H1 (cell line): ENCODE results near the gene FBXO38. TPM values are rescaled to one million over a fixed set of nuclear protein-coding genes. Genes with fewer than 3 reads are reported as not detected.

Experiments
- CTCF ChIA-PET: fragments of 300-600 bp; sonication (Branson Sonifier 250); formaldehyde crosslinking; loops from one replicate; lab custom pipeline; 2021; ENCODE audit not compliant: partially characterized antibody; lab: Charles Lee
- POLR2A ChIA-PET: fragments of 300-600 bp; sonication (Branson Sonifier 250); formaldehyde crosslinking; loops from one replicate; lab custom pipeline; 2021; ENCODE audit warnings: inconsistent platforms; ENCODE audit not compliant: partially characterized antibody; lab: Charles Lee
- DNase-seq, 2 experiments: peaks; one replicate each; pipeline versions ENCODE4 v3.0.0 to v3.0.0-alpha.2; 2010 to 2022; ENCODE audit warnings: low spot score in 2 of 2, low read depth in 1 of 2, mixed read lengths in 1 of 2
- FAIRE-seq: peaks from 2 replicates; lab custom pipeline; 2011; peaks lifted over from hg19 to GRCh38; lab: Jason Lieb, UNC
- H2AFZ ChIP-seq: 2 replicates; pipeline ENCODE4 v1.8.1; 2012; ENCODE audit warnings: low read length, inconsistent platforms
- H2AK5ac ChIP-seq: 2 replicates; pipeline ENCODE4 v1.6.1; 2013; ENCODE audit warnings: low read depth, low read length
- H2BK120ac ChIP-seq: replicated peaks from 2 replicates; pipeline ENCODE3; 2013; ENCODE audit warnings: low read depth, low read length, inconsistent platforms
- H2BK12ac ChIP-seq: 2 replicates; pipeline ENCODE4 v1.6.1; 2013; ENCODE audit warnings: low read depth, low read length
- H2BK15ac ChIP-seq: 2 replicates; pipeline ENCODE4 v1.6.1; 2013; ENCODE audit warnings: low read length
- H2BK20ac ChIP-seq: 2 replicates; pipeline ENCODE4 v1.6.1; 2013; ENCODE audit warnings: low read length
- H2BK5ac ChIP-seq: 2 replicates; pipeline ENCODE4 v1.6.1; 2013; ENCODE audit warnings: low read depth, low read length
- H3K14ac ChIP-seq: 2 replicates; pipeline ENCODE4 v1.6.1; 2013; ENCODE audit warnings: inconsistent platforms; ENCODE audit not compliant: insufficient read length
- H3K18ac ChIP-seq: 2 replicates; pipeline ENCODE4 v1.6.1; 2013; ENCODE audit warnings: low read length; ENCODE audit errors: extremely low read depth
- H3K23ac ChIP-seq: 2 replicates; pipeline ENCODE4 v1.6.1; 2013; ENCODE audit warnings: inconsistent platforms; ENCODE audit not compliant: insufficient read length
- H3K23me2 ChIP-seq: 2 replicates; pipeline ENCODE4 v1.6.1; 2013; ENCODE audit warnings: low read depth, low read length
- H3K27ac ChIP-seq: 2 replicates; pipeline ENCODE4 v1.6.1; 2011; ENCODE audit warnings: low read depth, low read length, inconsistent platforms
- H3K27me3 ChIP-seq, 4 experiments: replicated peaks in 1 of 4; 1 replicate in 1 of 4; 2 replicates in 3 of 4; pipeline versions ENCODE4 v1.6.1 to v1.8.1; 2011 to 2013; ENCODE audit warnings: low read length in 3 of 4, mild to moderate bottlenecking in 3 of 4, inconsistent platforms in 2 of 4, mixed read lengths in 2 of 4, moderate library complexity in 1 of 4; ENCODE audit not compliant: control insufficient read depth in 3 of 4, insufficient read depth in 3 of 4; ENCODE audit errors: extremely low read depth in 1 of 4
- H3K36me3 ChIP-seq, 4 experiments: 2 replicates each; pipeline versions ENCODE4 v1.6.1 to v1.8.1; 2011 to 2013; ENCODE audit warnings: mild to moderate bottlenecking in 4 of 4, low read length in 3 of 4, moderate library complexity in 2 of 4, control low read depth in 1 of 4, inconsistent platforms in 1 of 4; ENCODE audit not compliant: insufficient read depth in 4 of 4, control insufficient read depth in 2 of 4
- H3K4ac ChIP-seq: replicated peaks from 2 replicates; pipeline ENCODE3; 2013; ENCODE audit warnings: low read length, low read depth, mixed read lengths, inconsistent platforms; ENCODE audit not compliant: insufficient read length
- H3K4me1 ChIP-seq, 4 experiments: replicated peaks in 1 of 4; 1 replicate in 1 of 4; 2 replicates in 3 of 4; pipeline versions ENCODE4 v1.6.1 to v1.8.1; 2011 to 2013; ENCODE audit warnings: low read length in 3 of 4, inconsistent platforms in 2 of 4, mixed read lengths in 1 of 4; ENCODE audit not compliant: insufficient read depth in 4 of 4, control insufficient read depth in 3 of 4
- H3K4me2 ChIP-seq, 2 experiments: 2 replicates each; pipeline versions ENCODE4 v1.6.1 to v1.8.1; 2011 to 2013; ENCODE audit warnings: low read depth in 2 of 2, low read length in 2 of 2, control low read depth in 1 of 2, inconsistent platforms in 1 of 2, mild to moderate bottlenecking in 1 of 2; ENCODE audit not compliant: insufficient read depth in 1 of 2
- H3K4me3 ChIP-seq, 4 experiments: fragments of 200-600, 300-600 bp in 1 of 4; sonication (generic), shearing (Covaris generic), sonication (Bioruptor Twin) in 1 of 4; 2 replicates each; pipeline versions ENCODE4 v1.5.1 to v1.8.1; 2011 to 2016; ENCODE audit warnings: low read length in 4 of 4, low read depth in 3 of 4, control low read depth in 2 of 4, inconsistent platforms in 2 of 4, mild to moderate bottlenecking in 2 of 4, mixed read lengths in 1 of 4, moderate library complexity in 1 of 4; ENCODE audit not compliant: insufficient read depth in 2 of 4; ENCODE audit errors: extremely low read depth in 1 of 4
- H3K56ac ChIP-seq: replicated peaks from 2 replicates; pipeline ENCODE3; 2013; ENCODE audit warnings: low read depth, mild to moderate bottlenecking, mixed read lengths, low read length, inconsistent platforms; ENCODE audit not compliant: insufficient read length
- H3K79me1 ChIP-seq: 2 replicates; pipeline ENCODE4 v1.6.1; 2013; ENCODE audit warnings: low read depth, low read length, control low read depth
- H3K79me2 ChIP-seq, 2 experiments: 2 replicates each; pipeline versions ENCODE4 v1.6.1 to v1.8.1; 2012 to 2013; ENCODE audit warnings: low read length in 2 of 2, mild to moderate bottlenecking in 2 of 2, inconsistent platforms in 1 of 2; ENCODE audit not compliant: insufficient read depth in 2 of 2, control insufficient read depth in 1 of 2
- H3K9ac ChIP-seq, 4 experiments: replicated peaks in 1 of 4; 1 replicate in 1 of 4; 2 replicates in 3 of 4; pipeline versions ENCODE4 v1.6.1 to v1.8.1; 2011 to 2013; ENCODE audit warnings: low read depth in 3 of 4, low read length in 3 of 4, control low read depth in 2 of 4, mild to moderate bottlenecking in 2 of 4, moderate library complexity in 2 of 4, inconsistent platforms in 1 of 4; ENCODE audit errors: extremely low read depth in 1 of 4
- H3K9me3 ChIP-seq, 2 experiments: 2 replicates each; pipeline versions ENCODE4 v1.6.1 to v1.8.1; 2012 to 2013; ENCODE audit warnings: mild to moderate bottlenecking in 2 of 2, moderate library complexity in 2 of 2, control low read depth in 1 of 2, inconsistent platforms in 1 of 2, low read depth in 1 of 2, low read length in 1 of 2, mixed read lengths in 1 of 2; ENCODE audit not compliant: insufficient read depth in 2 of 2
- H4K20me1 ChIP-seq, 2 experiments: replicated peaks in 1 of 2; 2 replicates each; pipeline versions ENCODE3 to v1.8.1; 2011 to 2013; ENCODE audit warnings: inconsistent platforms in 2 of 2, low read length in 2 of 2, mild to moderate bottlenecking in 1 of 2; ENCODE audit not compliant: insufficient read depth in 2 of 2, control insufficient read depth in 1 of 2
- H4K5ac ChIP-seq: 2 replicates; pipeline ENCODE4 v1.6.1; 2013; ENCODE audit warnings: low read length, low read depth, mixed read lengths, inconsistent platforms; ENCODE audit not compliant: insufficient read length
- H4K8ac ChIP-seq: 2 replicates; pipeline ENCODE4 v1.8.0; 2013; ENCODE audit warnings: mild to moderate bottlenecking, moderate library complexity, low read length, inconsistent platforms; ENCODE audit not compliant: insufficient read depth; ENCODE audit errors: extremely low read depth
- H4K91ac ChIP-seq: replicated peaks from 2 replicates; pipeline ENCODE3; 2013; ENCODE audit warnings: low read length, mixed read lengths, inconsistent platforms; ENCODE audit not compliant: insufficient read length
- BCL11A ChIP-seq, 2 experiments: IDR thresholded peaks; one replicate each; pipeline ENCODE4 v1.6.1; 2011; ENCODE audit warnings: low read depth in 2 of 2, low read length in 2 of 2, mild to moderate bottlenecking in 2 of 2
- BRCA1 ChIP-seq: IDR thresholded peaks from 2 replicates; pipeline ENCODE4 v1.6.1; 2012; ENCODE audit warnings: low read depth, low read length, improper control_type of control experiment
- GABPA ChIP-seq: IDR thresholded peaks from 2 replicates; pipeline ENCODE4 v1.6.1; 2011; ENCODE audit warnings: mild to moderate bottlenecking, low read length, moderate library complexity, borderline replicate concordance; ENCODE audit not compliant: insufficient read depth
- JUN ChIP-seq: IDR thresholded peaks from 2 replicates; pipeline ENCODE4 v1.6.1; 2011; ENCODE audit warnings: low read depth, mild to moderate bottlenecking, improper control_type of control experiment, low read length
- JUND ChIP-seq: IDR thresholded peaks from 2 replicates; pipeline ENCODE4 v1.6.1; 2011; ENCODE audit warnings: mild to moderate bottlenecking, improper control_type of control experiment, low read length
- SAP30 ChIP-seq: fragments of 300-600 bp; sonication (generic); IDR thresholded peaks from 2 replicates; pipeline ENCODE4 v1.7.1; 2012; ENCODE audit warnings: low read length, moderate library complexity, mild to moderate bottlenecking, inconsistent platforms; ENCODE audit not compliant: insufficient read depth, insufficient replicate concordance
- SIN3A ChIP-seq, 2 experiments: IDR thresholded peaks in 1 of 2; conservative IDR thresholded peaks in 1 of 2; 2 replicates each; pipeline ENCODE4 v1.6.1; 2011 to 2012; ENCODE audit warnings: low read length in 2 of 2, improper control_type of control experiment in 1 of 2, low read depth in 1 of 2, mild to moderate bottlenecking in 1 of 2
- SIRT6 ChIP-seq: IDR thresholded peaks from one replicate; pipeline ENCODE4 v1.7.1; 2012; ENCODE audit warnings: low read length, inconsistent platforms
- SIX5 ChIP-seq: IDR thresholded peaks from 2 replicates; pipeline ENCODE4 v1.6.1; 2011; ENCODE audit warnings: mild to moderate bottlenecking, low read depth, low read length
- SRF ChIP-seq: IDR thresholded peaks from 2 replicates; pipeline ENCODE4 v1.6.1; 2011; ENCODE audit warnings: mild to moderate bottlenecking, low read depth, low read length, moderate library complexity
- TAF1 ChIP-seq: IDR thresholded peaks from 2 replicates; pipeline ENCODE4 v1.6.1; 2011; ENCODE audit warnings: mild to moderate bottlenecking, low read depth, low read length
- TBP ChIP-seq: IDR thresholded peaks from 2 replicates; pipeline ENCODE4 v1.6.1; 2011; ENCODE audit warnings: low read depth, low read length, improper control_type of control experiment
- TCF12 ChIP-seq: IDR thresholded peaks from 2 replicates; pipeline ENCODE4 v1.6.1; 2011; ENCODE audit warnings: low read depth, mild to moderate bottlenecking, low read length
- polyA plus RNA-seq, 7 experiments: library from polyadenylated mRNA; depleted of rRNA in 3 of 7; stranded (reverse) in 5 of 7; unstranded in 2 of 7; fragments of >200 nt in 5 of 7; fragments of 200-250 nt in 2 of 7; gene quantifications; 1 replicate in 5 of 7; 2 replicates in 1 of 7; 4 replicates in 1 of 7; pipeline versions ENCODE4 v1.2.1 to v1.2.3, GENCODE V29; 2011 to 2013; ENCODE audit warnings: missing spikeins in 2 of 7, mixed read lengths in 2 of 7
- total RNA-seq: library from RNA; stranded (reverse); fragmentation: NEBNext Ultra II Directional; extraction: Animal tissue kit (Norgen Biotek cat#: 25700); gene quantifications from 2 replicates; pipeline ENCODE4 v1.2.1, GENCODE V29; 2021
- TF ChIP-seq, protein P1 (sequence below), 3 experiments: IDR thresholded peaks; 1 replicate in 2 of 3; 2 replicates in 1 of 3; pipeline versions ENCODE4 v1.5.1 to v1.6.1; 2011; ENCODE audit warnings: low read length in 3 of 3, mild to moderate bottlenecking in 3 of 3, inconsistent platforms in 2 of 3, low read depth in 1 of 3, moderate library complexity in 1 of 3; ENCODE audit not compliant: insufficient read depth in 1 of 3; ENCODE audit errors: control extremely low read depth in 1 of 3

Gene FBXO38
- total and polyA plus RNA-seq, 2 of the 8 experiments (the other 6 are each of a cell fraction or from before 2014, with no cell fraction given) = 9.1 to 34.3 TPM

DNA sequence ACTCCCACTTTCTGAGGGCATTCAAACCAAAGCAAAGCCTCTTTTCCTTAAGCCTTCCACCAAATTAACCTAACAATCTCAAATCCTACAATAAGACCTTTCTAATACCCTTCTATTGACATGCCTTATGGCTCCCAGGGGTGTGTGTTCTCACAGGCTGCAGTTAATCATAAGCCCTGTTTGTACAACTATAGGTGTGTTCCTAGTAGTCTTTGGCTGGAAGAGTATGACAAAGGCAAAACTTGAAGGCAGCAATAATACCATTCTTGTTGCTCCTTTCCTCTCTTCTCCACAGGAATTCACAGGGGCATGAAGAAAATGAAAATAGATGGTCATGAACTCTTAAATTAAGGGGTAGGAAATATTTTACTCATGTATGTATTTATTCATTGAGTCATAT lies 10.9 kb upstream of the FBXO38 start:
- no peaks in the 10 kb centered on the region for H3K4me1 ChIP-seq
- no peak overlapping the region for H3K9ac ChIP-seq
- no peak overlapping the region for H3K27ac ChIP-seq
- POLR2A ChIA-PET = no interaction called here
- no peak overlapping the region for H2BK5ac ChIP-seq
- no peaks in the 10 kb centered on the region for H3K27me3 ChIP-seq
- H3K4me3 ChIP-seq = no peak overlapping the region
- H3K18ac ChIP-seq = no peak overlapping the region
- H3K79me1 ChIP-seq = no peaks in the 10 kb centered on the region
- no peaks in the 10 kb centered on the region; a peak in 1 of 8 replicates for H3K36me3 ChIP-seq
- no peak overlapping the region for H3K4me2 ChIP-seq
- H3K23me2 ChIP-seq = no peaks in the 10 kb centered on the region
- H2AFZ ChIP-seq = no peak overlapping the region
- H3K79me2 ChIP-seq = no peaks in the 10 kb centered on the region
- H2BK15ac ChIP-seq = no peak overlapping the region
- H4K91ac ChIP-seq = no peak overlapping the region
- H3K23ac ChIP-seq = no peak overlapping the region
- no peak overlapping the region for H3K14ac ChIP-seq
- H3K56ac ChIP-seq = no peak overlapping the region
- H2BK12ac ChIP-seq = no peak overlapping the region
- DNase-seq (no peak), FAIRE-seq (no peak)
- no peaks in the 10 kb centered on the region for H3K9me3 ChIP-seq
- no peak overlapping the region for H2BK120ac ChIP-seq
- CTCF ChIA-PET = interaction anchor here (0.6 to 5.2 kb wide), 9 partner anchors 9 to 267 kb away, joined by 3 to 53 read pairs (median 4); no protein-coding TSS in a partner anchor
- no peak overlapping the region for H4K5ac ChIP-seq
- H4K20me1 ChIP-seq = no peaks in the 10 kb centered on the region
- H2AK5ac ChIP-seq = no peak overlapping the region
- no peak overlapping the region for H3K4ac ChIP-seq
- H4K8ac ChIP-seq = no peak overlapping the region
- H2BK20ac ChIP-seq = no peak overlapping the region
- TF ChIP-seq BRCA1 (no peak), SRF (no peak), TBP (no peak), GABPA (no peak), TCF12 (no peak), TAF1 (no peak), JUN (no peak), SIRT6 (no peak), SAP30 (no peak), SIN3A (conservative IDR thresholded peaks at IDR 0.05 in 1 of 2, IDR thresholded peaks at IDR 0.05 in 1 of 2; ENCODE audit: low read depth in 1 of 2, low read length in 2 of 2) (no peak), SIX5 (no peak), BCL11A (IDR thresholded peaks at IDR 0.05; ENCODE audit: low read depth in 2 of 2, low read length in 2 of 2) (no peak), JUND (no peak)
- TF ChIP-seq, protein P1, sequence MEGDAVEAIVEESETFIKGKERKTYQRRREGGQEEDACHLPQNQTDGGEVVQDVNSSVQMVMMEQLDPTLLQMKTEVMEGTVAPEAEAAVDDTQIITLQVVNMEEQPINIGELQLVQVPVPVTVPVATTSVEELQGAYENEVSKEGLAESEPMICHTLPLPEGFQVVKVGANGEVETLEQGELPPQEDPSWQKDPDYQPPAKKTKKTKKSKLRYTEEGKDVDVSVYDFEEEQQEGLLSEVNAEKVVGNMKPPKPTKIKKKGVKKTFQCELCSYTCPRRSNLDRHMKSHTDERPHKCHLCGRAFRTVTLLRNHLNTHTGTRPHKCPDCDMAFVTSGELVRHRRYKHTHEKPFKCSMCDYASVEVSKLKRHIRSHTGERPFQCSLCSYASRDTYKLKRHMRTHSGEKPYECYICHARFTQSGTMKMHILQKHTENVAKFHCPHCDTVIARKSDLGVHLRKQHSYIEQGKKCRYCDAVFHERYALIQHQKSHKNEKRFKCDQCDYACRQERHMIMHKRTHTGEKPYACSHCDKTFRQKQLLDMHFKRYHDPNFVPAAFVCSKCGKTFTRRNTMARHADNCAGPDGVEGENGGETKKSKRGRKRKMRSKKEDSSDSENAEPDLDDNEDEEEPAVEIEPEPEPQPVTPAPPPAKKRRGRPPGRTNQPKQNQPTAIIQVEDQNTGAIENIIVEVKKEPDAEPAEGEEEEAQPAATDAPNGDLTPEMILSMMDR (IDR thresholded peaks at IDR 0.05; ENCODE audit: control extremely low read depth in 1 of 3, insufficient read depth in 1 of 3, low read depth in 1 of 3, low read length in 3 of 3) = no peak
